Transverse colon (tissue), 3 donors: Measurements from ENCODE around the gene OBI1.

Experiments used
- CTCF ChIP-seq, 5 experiments: fragments of 200-600 bp in 3 of 5; fragments of 450-650 bp in 2 of 5; sonication (generic) in 3 of 5; IDR thresholded peaks; 1 replicate in 2 of 5; 2 replicates in 3 of 5; pipeline ENCODE4 v1.5.1; 2016 to 2017; ENCODE audit warnings: antibody characterized with exemption in 5 of 5, inconsistent platforms in 3 of 5, mild to moderate bottlenecking in 2 of 5, moderate library complexity in 1 of 5
- POLR2A ChIP-seq: fragments of 450-650 bp; IDR thresholded peaks from one replicate; pipeline ENCODE4 v1.6.1; 2016; ENCODE audit warnings: antibody characterized with exemption, mild to moderate bottlenecking, moderate library complexity

GRCh38 chr13:78662467-78662866, 3.5 kb upstream of the OBI1 start:
- TF ChIP-seq CTCF (IDR thresholded peaks at IDR 0.05), result no peak
- no peak for TF ChIP-seq POLR2A
